GM10847 (cell line): ENCODE data around the gene VSIR.

Experiments used
- POLR2A ChIP-seq: IDR thresholded peaks from 2 replicates; pipeline ENCODE4 v1.6.1; 2011; ENCODE audit not compliant: insufficient read length; ENCODE audit errors: extremely low read depth

Gene VSIR

GRCh38 chr10:71773221-71773971 is at the start of gene VSIR:
VSIR (minus strand) TSS chr10:71773520; CDS start chr10:71773439, 81 bp downstream.
- peak; percentile 74 for TF ChIP-seq POLR2A

DNA sequence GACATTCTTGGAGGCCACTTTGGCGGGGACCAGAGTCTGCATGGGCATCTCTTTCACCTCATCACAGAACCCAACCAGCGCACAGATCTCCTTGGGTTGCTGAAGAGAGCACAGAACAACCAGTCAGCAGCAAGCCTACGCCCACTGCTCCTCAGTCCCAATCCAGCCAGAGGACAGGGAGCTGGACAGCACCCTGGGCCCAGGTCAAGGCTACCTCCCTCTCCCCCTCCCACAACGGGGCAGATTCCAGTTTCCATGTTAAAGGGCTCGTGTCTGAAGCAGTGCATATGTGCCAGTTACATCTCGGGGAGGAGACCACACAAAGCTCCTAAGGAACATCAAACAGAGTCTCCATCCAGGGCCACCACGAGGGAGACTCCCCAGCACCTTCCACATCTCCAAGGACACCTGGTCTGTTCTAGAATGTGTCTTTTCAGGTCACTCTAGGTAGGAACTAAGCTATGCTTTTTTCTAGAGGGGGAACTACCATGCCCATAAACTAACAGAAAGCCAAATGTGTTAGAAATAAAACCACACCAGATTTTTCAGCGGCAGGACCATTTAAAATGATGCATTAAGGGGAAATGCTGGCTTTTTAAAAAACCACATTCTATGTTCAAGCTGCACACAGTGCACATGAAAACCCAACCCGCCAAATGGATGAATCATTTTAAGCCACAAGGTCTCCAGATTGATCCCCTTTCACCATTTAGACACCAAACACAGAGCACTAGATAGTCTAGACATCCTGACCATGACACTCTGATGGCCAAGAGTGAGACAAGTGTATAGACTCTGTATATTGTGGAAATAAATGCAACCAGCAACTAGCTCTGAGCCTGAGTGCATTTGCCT is 48.8 kb upstream of the VSIR start:
- TF ChIP-seq POLR2A: no peak

GRCh38 chr10:71820966-71821365 is 47.6 kb upstream of the VSIR start:
- TF ChIP-seq POLR2A: no peak

- TF ChIP-seq POLR2A: no peak
Measured at GRCh38 chr10:71819985-71820384, 46.7 kb upstream of the VSIR start.

- no peak for TF ChIP-seq POLR2A
Measured at GRCh38 chr10:71819441-71819861, 46.1 kb upstream of the VSIR start.

DNA sequence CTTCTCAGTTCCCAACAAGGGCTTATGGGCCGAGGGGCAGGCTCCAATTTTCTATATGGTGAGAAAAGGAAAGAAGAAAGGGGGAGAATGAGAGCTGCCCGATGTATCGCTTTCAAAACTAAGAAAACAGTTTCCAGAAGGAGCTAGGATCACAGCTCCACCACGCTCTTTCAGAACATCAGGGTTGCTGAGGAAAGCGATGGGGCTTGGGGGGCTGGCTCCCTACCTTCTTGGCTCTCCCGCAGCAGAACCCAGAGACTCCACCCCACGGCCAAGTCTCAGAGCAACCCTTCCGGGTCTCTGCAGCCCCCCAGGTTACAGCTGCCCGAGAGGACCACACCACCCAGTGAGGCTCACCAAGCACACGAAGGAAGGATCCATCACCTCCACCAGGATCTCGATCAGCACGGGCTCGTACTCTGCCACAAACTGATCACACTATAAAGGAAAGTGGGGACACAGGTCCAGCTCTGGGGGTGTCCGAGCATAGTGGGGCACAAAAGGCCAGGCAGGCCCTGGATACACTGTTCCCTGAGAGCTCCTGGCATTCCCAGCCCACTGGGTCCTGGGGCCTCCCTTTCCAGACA is 45.4 kb upstream of the VSIR start:
- no peak for TF ChIP-seq POLR2A

- TF ChIP-seq POLR2A: no peak
Measured at GRCh38 chr10:71817831-71818655, 44.7 kb upstream of the VSIR start.

- TF ChIP-seq POLR2A: no peak
Measured at GRCh38 chr10:71816936-71817618, 43.8 kb upstream of the VSIR start.

GRCh38 chr10:71816421-71816851 is 43.1 kb upstream of the VSIR start:
- TF ChIP-seq POLR2A: no peak

DNA sequence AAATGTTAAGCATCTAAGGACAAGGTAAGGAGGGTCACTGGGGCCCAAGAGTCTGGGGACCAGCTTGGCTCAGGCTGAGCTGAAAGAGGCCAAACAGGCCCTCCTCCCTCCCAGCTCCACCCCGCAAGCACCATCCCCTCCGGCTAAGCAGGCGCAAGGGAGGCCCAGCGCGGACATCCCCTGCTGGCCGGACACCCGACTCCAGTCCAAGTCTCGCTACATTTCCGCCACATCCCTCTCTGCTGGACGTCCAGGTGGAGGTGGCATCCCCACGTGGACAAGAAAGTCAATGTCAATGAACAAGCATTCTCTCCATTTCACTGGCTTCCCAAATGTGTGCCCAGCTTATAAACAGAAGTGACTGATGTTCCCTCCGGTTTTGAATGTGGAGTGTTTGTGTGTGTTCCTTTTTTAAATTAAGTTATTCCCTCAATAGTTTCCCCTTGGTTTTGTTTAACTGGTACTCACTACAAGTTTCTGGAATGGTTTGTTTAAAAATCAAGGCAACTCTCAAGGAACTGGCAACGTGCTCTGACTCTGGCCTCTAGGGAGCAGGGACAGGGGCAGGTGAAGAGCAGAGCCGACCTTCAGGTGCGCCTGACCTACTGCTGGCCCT is 42.3 kb upstream of the VSIR start:
- TF ChIP-seq POLR2A: no peak

GRCh38 chr10:71814922-71815411 is 41.6 kb upstream of the VSIR start:
- TF ChIP-seq POLR2A: no peak

- TF ChIP-seq POLR2A: no peak
Measured at GRCh38 chr10:71812913-71813590, 39.7 kb upstream of the VSIR start.

DNA sequence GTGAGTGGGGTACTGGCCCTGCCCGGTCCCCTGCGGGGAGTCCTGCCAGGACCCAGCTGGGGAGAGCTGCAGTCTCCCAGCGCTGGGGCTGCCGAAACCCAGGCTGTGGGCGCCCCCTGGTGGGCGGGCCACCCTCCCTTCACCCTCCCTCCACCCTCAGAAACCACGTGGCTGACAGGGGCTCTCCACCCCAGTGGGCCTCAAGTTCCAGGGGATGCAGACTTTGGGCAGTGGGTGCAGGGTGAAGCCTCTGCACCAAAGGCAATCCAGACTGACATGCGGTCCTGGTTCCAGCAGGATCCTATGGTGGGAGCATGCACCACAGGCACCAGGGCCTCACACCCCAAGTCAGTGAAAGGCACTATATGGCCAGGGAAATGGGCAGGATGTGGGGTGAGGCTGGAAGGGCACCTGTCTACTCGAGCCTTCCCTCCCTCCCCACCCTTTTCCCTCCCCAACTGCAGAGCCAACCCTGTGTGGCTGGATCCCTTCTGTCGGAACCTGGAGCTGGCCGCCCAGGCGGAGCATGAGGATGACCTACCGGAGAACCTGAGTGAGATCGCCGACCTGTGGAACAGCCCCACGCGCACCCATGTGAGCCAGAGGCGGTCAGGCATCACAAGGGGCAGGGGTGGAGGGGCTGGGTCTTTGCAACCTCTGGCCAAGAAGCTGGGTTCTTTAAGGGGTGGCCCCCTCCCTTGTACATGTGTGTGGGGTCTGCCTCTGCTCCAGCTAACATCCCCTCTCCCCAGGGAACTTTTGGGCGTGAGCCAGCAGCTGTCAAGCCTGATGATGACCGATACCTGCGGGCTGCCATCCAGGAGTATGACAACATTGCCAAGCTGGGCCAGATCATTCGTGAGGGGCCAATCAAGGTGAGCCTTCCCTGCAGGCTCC is 38.9 kb upstream of the VSIR start:
- TF ChIP-seq POLR2A: no peak

DNA sequence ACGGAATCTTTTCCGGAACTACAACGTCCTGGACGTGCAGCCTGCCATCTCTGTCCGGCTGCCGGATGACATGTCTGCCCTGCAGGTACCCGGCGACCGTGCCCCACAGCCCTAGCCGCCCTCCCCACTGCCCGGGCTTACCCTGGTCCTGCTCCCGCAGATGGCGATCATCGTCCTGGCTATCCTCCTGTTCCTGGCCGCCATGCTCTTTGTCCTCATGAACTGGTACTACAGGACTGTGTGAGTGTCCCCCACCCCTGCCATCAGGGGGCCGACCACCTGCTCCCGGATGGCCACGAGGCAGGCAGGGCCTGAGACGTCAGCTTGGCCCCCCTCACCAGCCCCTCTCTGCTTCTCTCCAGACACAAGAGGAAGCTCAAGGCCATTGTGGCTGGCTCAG is 38.0 kb upstream of the VSIR start:
- no peak for TF ChIP-seq POLR2A
